ENCODE results near the gene DICER1.

Gene DICER1

DNA sequence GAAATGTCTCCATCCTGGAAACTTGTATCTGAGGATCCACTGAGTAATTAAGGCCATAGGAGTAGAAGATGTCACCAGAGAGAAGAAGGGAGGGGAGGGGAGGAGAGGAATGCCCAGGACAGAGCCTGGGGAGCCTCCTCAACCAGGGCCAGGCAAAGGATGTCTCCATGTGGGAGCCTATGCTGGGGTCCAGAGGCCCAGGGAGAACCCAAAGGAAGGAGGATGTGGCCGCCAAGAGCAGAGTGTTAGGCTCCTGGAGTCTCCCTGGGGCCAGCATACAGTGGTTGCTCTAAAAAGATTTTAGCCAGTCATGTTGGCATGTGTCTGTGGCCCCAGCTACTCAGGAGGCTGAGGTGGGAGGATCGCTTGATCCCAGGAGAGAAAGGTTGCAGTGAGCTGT lies 92.6 kb downstream of the DICER1 start:
- no peaks in the 10 kb centered on the region for H4K20me1 ChIP-seq (ENCODE audit: insufficient read depth, low read length)
- H3K9ac ChIP-seq (ENCODE audit: low read depth, low read length) = no peak overlapping the region
- DNase-seq (no peak), ATAC-seq (ENCODE audit: insufficient read depth, low read depth) (no peak)
- H3K27ac ChIP-seq (ENCODE audit: low read length) = no peak overlapping the region
- H3K4me2 ChIP-seq (ENCODE audit: insufficient read depth, low read length) = no peak overlapping the region
- H3K79me2 ChIP-seq (ENCODE audit: insufficient read depth, low read length) = no peaks in the 10 kb centered on the region
- H3K4me3 ChIP-seq (ENCODE audit: low read depth in 1 of 2, low read length in 2 of 2) = no peak overlapping the region
- H2AFZ ChIP-seq (ENCODE audit: low read depth, low read length) = no peak overlapping the region
- no peaks in the 10 kb centered on the region for H3K27me3 ChIP-seq (ENCODE audit: insufficient read depth, low read length, poor library complexity)
- H3K4me1 ChIP-seq (ENCODE audit: insufficient read depth, low read length) = peaks cover 18% of the 10 kb centered on the region
- TF ChIP-seq, protein P1, sequence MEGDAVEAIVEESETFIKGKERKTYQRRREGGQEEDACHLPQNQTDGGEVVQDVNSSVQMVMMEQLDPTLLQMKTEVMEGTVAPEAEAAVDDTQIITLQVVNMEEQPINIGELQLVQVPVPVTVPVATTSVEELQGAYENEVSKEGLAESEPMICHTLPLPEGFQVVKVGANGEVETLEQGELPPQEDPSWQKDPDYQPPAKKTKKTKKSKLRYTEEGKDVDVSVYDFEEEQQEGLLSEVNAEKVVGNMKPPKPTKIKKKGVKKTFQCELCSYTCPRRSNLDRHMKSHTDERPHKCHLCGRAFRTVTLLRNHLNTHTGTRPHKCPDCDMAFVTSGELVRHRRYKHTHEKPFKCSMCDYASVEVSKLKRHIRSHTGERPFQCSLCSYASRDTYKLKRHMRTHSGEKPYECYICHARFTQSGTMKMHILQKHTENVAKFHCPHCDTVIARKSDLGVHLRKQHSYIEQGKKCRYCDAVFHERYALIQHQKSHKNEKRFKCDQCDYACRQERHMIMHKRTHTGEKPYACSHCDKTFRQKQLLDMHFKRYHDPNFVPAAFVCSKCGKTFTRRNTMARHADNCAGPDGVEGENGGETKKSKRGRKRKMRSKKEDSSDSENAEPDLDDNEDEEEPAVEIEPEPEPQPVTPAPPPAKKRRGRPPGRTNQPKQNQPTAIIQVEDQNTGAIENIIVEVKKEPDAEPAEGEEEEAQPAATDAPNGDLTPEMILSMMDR (IDR thresholded peaks at IDR 0.05; ENCODE audit: borderline replicate concordance, extremely low read depth, low read length, poor library complexity, severe bottlenecking) = no peak
- no peak for TF ChIP-seq EZH2 (IDR thresholded peaks at IDR 0.05; ENCODE audit: borderline replicate concordance, low read depth, low read length, severe bottlenecking)
- no peaks in the 10 kb centered on the region for H3K36me3 ChIP-seq (ENCODE audit: insufficient read depth, low read length)
- no peaks in the 10 kb centered on the region for H3K9me3 ChIP-seq (ENCODE audit: insufficient read depth, low read length, severe bottlenecking)

DNA sequence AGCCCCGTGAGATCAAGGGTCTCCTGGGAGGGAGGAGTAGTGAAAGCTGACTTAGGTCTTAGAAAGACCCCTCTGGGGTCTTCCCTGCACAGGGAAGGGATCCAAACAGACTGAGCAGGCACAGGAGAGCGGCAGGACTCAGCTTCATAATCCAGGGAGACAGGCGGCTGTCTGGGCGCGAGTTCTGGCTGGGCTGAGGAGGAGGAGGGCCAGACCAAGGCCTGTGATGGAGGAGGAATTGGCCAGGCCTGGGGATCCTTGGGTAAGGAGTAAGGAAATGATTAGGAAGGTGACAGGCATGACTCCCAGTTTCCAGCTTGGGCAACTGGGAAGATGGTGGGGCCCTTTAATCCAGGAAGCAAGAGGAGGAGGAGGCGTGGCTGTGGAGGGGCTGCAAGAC lies 93.1 kb downstream of the DICER1 start:
- Histone ChIP-seq H3K4me1 (ENCODE audit: insufficient read depth, low read length) (peaks cover 23% of the 10 kb centered on the region), H3K4me2 (ENCODE audit: insufficient read depth, low read length) (no peak overlapping the region), H3K4me3 (ENCODE audit: low read depth in 1 of 2, low read length in 2 of 2) (no peak overlapping the region), H2AFZ (ENCODE audit: low read depth, low read length) (no peak overlapping the region), H3K9ac (ENCODE audit: low read depth, low read length) (no peak overlapping the region), H3K79me2 (ENCODE audit: insufficient read depth, low read length) (no peaks in the 10 kb centered on the region), H3K9me3 (ENCODE audit: insufficient read depth, low read length, severe bottlenecking) (no peaks in the 10 kb centered on the region), H3K27me3 (ENCODE audit: insufficient read depth, low read length, poor library complexity) (no peaks in the 10 kb centered on the region), H3K36me3 (ENCODE audit: insufficient read depth, low read length) (no peaks in the 10 kb centered on the region), H4K20me1 (ENCODE audit: insufficient read depth, low read length) (no peaks in the 10 kb centered on the region), H3K27ac (ENCODE audit: low read length) (no peak overlapping the region)
- ATAC-seq (ENCODE audit: insufficient read depth, low read depth) = no peak
- TF ChIP-seq EZH2 (IDR thresholded peaks at IDR 0.05; ENCODE audit: borderline replicate concordance, low read depth, low read length, severe bottlenecking) = no peak
- TF ChIP-seq, protein P1 (IDR thresholded peaks at IDR 0.05; ENCODE audit: borderline replicate concordance, extremely low read depth, low read length, poor library complexity, severe bottlenecking) = no peak
- no peak for DNase-seq

DNA sequence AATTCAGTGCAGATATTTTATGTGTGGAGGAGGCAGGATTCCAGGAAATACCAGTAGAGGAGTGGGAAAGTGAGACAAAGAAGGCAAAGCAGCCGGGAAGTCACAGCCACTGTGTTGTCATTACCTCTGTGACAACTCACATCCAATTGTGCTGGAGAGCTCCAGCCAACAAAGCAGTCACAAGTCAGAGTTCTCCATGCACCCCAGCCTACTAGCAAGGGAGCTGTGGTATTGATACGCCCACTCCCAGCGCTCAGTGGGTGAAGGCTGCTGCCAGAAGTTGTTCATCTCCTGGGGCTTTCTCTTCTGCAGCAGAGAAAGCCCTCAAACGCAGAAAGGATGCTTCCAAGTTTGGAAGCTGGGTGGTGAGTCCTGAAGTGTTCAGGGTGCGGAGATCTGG lies 93.9 kb downstream of the DICER1 start:
- no peak for ATAC-seq (ENCODE audit: insufficient read depth, low read depth)
- no peak for DNase-seq
- no peaks in the 10 kb centered on the region for H3K27me3 ChIP-seq (ENCODE audit: insufficient read depth, low read length, poor library complexity)
- no peak overlapping the region for H3K27ac ChIP-seq (ENCODE audit: low read length)
- H3K4me1 ChIP-seq (ENCODE audit: insufficient read depth, low read length) = peaks cover 32% of the 10 kb centered on the region
- no peak overlapping the region for H3K4me3 ChIP-seq (ENCODE audit: low read depth in 1 of 2, low read length in 2 of 2)
- no peaks in the 10 kb centered on the region for H3K36me3 ChIP-seq (ENCODE audit: insufficient read depth, low read length)
- no peaks in the 10 kb centered on the region for H4K20me1 ChIP-seq (ENCODE audit: insufficient read depth, low read length)
- no peak overlapping the region for H2AFZ ChIP-seq (ENCODE audit: low read depth, low read length)
- no peaks in the 10 kb centered on the region for H3K79me2 ChIP-seq (ENCODE audit: insufficient read depth, low read length)
- no peaks in the 10 kb centered on the region for H3K9me3 ChIP-seq (ENCODE audit: insufficient read depth, low read length, severe bottlenecking)
- no peak overlapping the region for H3K9ac ChIP-seq (ENCODE audit: low read depth, low read length)
- TF ChIP-seq EZH2 (IDR thresholded peaks at IDR 0.05; ENCODE audit: borderline replicate concordance, low read depth, low read length, severe bottlenecking) = no peak
- TF ChIP-seq, protein P1 (IDR thresholded peaks at IDR 0.05; ENCODE audit: borderline replicate concordance, extremely low read depth, low read length, poor library complexity, severe bottlenecking) = no peak
- no peak overlapping the region for H3K4me2 ChIP-seq (ENCODE audit: insufficient read depth, low read length)

DNA sequence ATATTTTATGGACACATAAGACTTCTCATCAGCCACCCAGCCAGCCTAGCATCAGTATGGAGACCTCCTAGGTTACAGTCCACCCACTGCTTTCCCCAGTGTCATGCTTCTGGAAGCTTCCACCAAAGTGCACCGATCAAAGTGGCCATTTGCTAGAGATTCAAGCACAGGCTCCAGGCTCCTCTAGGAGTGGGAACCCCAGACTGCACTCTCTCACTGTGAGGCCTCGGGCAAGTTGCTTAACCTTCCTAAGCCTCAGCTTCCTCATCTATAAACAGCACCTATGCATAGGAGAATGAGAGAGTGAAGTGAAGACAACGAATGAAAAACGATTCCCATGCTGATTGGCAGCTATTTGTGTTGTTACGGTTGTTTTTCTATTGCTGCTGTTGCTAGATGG lies 94.4 kb downstream of the DICER1 start:
- Histone ChIP-seq H3K9ac (ENCODE audit: low read depth, low read length) (no peak overlapping the region), H3K27me3 (ENCODE audit: insufficient read depth, low read length, poor library complexity) (no peaks in the 10 kb centered on the region), H4K20me1 (ENCODE audit: insufficient read depth, low read length) (no peaks in the 10 kb centered on the region), H3K9me3 (ENCODE audit: insufficient read depth, low read length, severe bottlenecking) (no peaks in the 10 kb centered on the region), H3K27ac (ENCODE audit: low read length) (no peak overlapping the region), H2AFZ (ENCODE audit: low read depth, low read length) (no peak overlapping the region), H3K4me3 (ENCODE audit: low read depth in 1 of 2, low read length in 2 of 2) (no peak overlapping the region), H3K4me1 (ENCODE audit: insufficient read depth, low read length) (peaks cover 36% of the 10 kb centered on the region), H3K36me3 (ENCODE audit: insufficient read depth, low read length) (no peaks in the 10 kb centered on the region), H3K4me2 (ENCODE audit: insufficient read depth, low read length) (no peak overlapping the region), H3K79me2 (ENCODE audit: insufficient read depth, low read length) (no peaks in the 10 kb centered on the region)
- DNase-seq (no peak), ATAC-seq (ENCODE audit: insufficient read depth, low read depth) (no peak)
- no peak for TF ChIP-seq EZH2 (IDR thresholded peaks at IDR 0.05; ENCODE audit: borderline replicate concordance, low read depth, low read length, severe bottlenecking)
- TF ChIP-seq, protein P1 (IDR thresholded peaks at IDR 0.05; ENCODE audit: borderline replicate concordance, extremely low read depth, low read length, poor library complexity, severe bottlenecking) = no peak

Measured in DND-41 (cell line).